ENCODE data around the gene PARD3B. TPM values are rescaled to one million over a fixed set of nuclear protein-coding genes. Genes with fewer than 3 reads are reported as not detected.

Gene PARD3B
- total RNA-seq, 1 experiment from 2014 or later: 7.6 TPM

DNA sequence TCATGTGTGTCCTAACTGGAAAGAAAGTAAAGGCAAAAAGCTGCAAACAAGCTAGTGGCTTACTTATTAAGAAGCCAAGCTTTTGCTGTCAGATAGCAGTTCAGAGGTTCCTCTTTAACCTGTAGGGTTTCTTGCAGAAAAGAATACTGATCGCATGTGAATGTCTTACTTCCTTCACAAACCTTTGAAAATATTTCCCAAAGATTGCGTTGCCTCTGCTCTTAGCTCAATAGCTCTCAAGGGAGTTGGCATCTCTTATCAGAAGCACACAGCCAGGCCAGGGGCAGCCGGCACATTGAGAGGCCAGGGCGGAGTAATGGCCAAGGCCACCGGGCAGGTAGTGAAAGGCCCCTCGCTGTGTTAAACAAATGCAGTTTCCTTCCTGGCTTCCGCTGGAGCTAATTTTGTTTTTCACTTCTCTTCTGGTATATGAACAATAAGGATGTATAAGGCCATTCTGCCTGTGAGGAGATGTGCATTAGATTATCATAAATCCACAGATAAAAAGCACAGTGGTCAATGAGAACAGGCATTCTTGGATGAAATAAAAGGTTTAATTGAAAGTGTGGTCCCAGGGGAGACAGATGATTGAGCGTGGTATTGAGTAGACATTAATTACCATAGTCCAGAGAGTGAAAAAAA, 594.7 kb downstream of the PARD3B start:
- POLR2A ChIA-PET (ENCODE audit: low non-redundant PET): no interaction called here
- CTCF ChIA-PET: no interaction called here
- no peak overlapping the region for H3K4me3 ChIP-seq (ENCODE audit: low read depth, low read length, poor library complexity, severe bottlenecking)

DNA sequence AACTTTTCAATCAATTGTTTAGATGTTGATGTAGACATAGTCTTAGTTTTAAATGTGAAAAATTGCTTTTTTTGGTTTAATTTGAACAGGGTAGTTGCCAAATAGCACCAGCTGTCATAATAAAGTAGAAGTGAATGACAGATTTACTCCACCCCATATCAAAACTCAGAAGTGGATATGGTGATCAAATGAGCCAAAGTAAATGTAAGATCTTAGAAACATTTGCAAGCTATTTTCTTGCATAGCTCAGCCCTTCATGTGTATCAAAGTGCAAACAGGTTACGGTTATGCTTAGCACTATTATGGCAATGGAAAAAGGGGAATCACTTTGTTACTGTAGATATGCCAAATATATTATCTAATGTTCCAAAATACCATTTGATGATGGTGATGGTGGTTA, 596.1 kb downstream of the PARD3B start:
- H3K9me3 ChIP-seq (ENCODE audit: low read depth, low read length, poor library complexity, severe bottlenecking): no peaks in the 10 kb centered on the region
- DNase-seq (ENCODE audit: low spot score): no peak
- no peaks in the 10 kb centered on the region for H3K4me1 ChIP-seq (ENCODE audit: insufficient read depth, low read length, poor library complexity, severe bottlenecking)
- H3K4me3 ChIP-seq (ENCODE audit: low read depth, low read length, poor library complexity, severe bottlenecking): no peak overlapping the region
- no TSS peak for BruUV-seq (replicated peaks)
- intact Hi-C loops (cut with micrococcal nuclease; ENCODE audit: unreplicated experiment): no loop called here
- H3K36me3 ChIP-seq (ENCODE audit: insufficient read depth, low read length, poor library complexity, severe bottlenecking): no peaks in the 10 kb centered on the region
- H3K27me3 ChIP-seq (replicated peaks; ENCODE audit: insufficient read depth, low read depth, low read length, poor library complexity): no peaks in the 10 kb centered on the region
- ChIA-PET CTCF (no interaction called here), POLR2A (ENCODE audit: low non-redundant PET) (no interaction called here)
- no peak for TF ChIP-seq EZH2 (IDR thresholded peaks at IDR 0.05; ENCODE audit: borderline replicate concordance, low read depth, low read length, poor library complexity, severe bottlenecking)
- TF ChIP-seq, protein P1, sequence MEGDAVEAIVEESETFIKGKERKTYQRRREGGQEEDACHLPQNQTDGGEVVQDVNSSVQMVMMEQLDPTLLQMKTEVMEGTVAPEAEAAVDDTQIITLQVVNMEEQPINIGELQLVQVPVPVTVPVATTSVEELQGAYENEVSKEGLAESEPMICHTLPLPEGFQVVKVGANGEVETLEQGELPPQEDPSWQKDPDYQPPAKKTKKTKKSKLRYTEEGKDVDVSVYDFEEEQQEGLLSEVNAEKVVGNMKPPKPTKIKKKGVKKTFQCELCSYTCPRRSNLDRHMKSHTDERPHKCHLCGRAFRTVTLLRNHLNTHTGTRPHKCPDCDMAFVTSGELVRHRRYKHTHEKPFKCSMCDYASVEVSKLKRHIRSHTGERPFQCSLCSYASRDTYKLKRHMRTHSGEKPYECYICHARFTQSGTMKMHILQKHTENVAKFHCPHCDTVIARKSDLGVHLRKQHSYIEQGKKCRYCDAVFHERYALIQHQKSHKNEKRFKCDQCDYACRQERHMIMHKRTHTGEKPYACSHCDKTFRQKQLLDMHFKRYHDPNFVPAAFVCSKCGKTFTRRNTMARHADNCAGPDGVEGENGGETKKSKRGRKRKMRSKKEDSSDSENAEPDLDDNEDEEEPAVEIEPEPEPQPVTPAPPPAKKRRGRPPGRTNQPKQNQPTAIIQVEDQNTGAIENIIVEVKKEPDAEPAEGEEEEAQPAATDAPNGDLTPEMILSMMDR (conservative IDR thresholded peaks at IDR 0.05; ENCODE audit: low read depth, low read length): no peak
- no peak overlapping the region for H3K27ac ChIP-seq (ENCODE audit: low read depth, low read length, poor library complexity, severe bottlenecking)

More for the DNA sequence above, 594.7 kb downstream of the PARD3B start:
- Histone ChIP-seq H3K27ac (ENCODE audit: low read depth, low read length, poor library complexity, severe bottlenecking) (no peak overlapping the region), H3K36me3 (ENCODE audit: insufficient read depth, low read length, poor library complexity, severe bottlenecking) (no peaks in the 10 kb centered on the region), H3K27me3 (replicated peaks; ENCODE audit: insufficient read depth, low read depth, low read length, poor library complexity) (no peaks in the 10 kb centered on the region), H3K9me3 (ENCODE audit: low read depth, low read length, poor library complexity, severe bottlenecking) (no peaks in the 10 kb centered on the region), H3K4me1 (ENCODE audit: insufficient read depth, low read length, poor library complexity, severe bottlenecking) (no peaks in the 10 kb centered on the region)
- BruUV-seq (replicated peaks): no TSS peak
- TF ChIP-seq, protein P1 (conservative IDR thresholded peaks at IDR 0.05; ENCODE audit: low read depth, low read length): no peak
- no peak for TF ChIP-seq EZH2 (IDR thresholded peaks at IDR 0.05; ENCODE audit: borderline replicate concordance, low read depth, low read length, poor library complexity, severe bottlenecking)
- peak; percentile 33 for DNase-seq (ENCODE audit: low spot score)
- intact Hi-C loops (cut with micrococcal nuclease; ENCODE audit: unreplicated experiment): no loop called here

DNA sequence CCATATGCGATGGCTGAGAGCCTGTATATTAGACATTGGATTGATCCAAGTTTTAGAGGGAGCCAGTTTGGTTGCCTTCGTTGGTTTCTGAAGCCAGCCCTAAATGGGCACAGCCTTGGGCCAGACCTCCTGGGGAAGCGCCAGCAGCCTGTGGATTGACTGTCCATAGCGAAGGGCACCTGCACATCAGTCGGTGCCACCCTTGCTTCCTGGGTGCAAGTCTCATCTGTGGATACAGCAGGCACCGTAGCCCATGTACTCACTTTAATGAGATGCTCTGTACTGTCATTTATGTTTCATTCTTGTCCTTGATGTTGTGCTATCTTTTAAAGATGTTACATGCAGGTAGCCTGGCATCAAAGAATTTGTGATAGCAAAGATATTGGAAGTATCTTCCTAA, 600.6 kb downstream of the PARD3B start:
- ChIA-PET POLR2A (ENCODE audit: low non-redundant PET) (no interaction called here), CTCF (no interaction called here)
- Histone ChIP-seq H3K4me3 (ENCODE audit: low read depth, low read length, poor library complexity, severe bottlenecking) (no peak overlapping the region), H3K4me1 (ENCODE audit: insufficient read depth, low read length, poor library complexity, severe bottlenecking) (no peaks in the 10 kb centered on the region), H3K27ac (ENCODE audit: low read depth, low read length, poor library complexity, severe bottlenecking) (no peak overlapping the region), H3K9me3 (ENCODE audit: low read depth, low read length, poor library complexity, severe bottlenecking) (no peaks in the 10 kb centered on the region), H3K36me3 (ENCODE audit: insufficient read depth, low read length, poor library complexity, severe bottlenecking) (no peaks in the 10 kb centered on the region), H3K27me3 (replicated peaks; ENCODE audit: insufficient read depth, low read depth, low read length, poor library complexity) (no peaks in the 10 kb centered on the region)
- intact Hi-C loops (cut with micrococcal nuclease; ENCODE audit: unreplicated experiment): no loop called here
- BruUV-seq (replicated peaks): no TSS peak
- TF ChIP-seq, protein P1 (conservative IDR thresholded peaks at IDR 0.05; ENCODE audit: low read depth, low read length): no peak
- TF ChIP-seq EZH2 (IDR thresholded peaks at IDR 0.05; ENCODE audit: borderline replicate concordance, low read depth, low read length, poor library complexity, severe bottlenecking): no peak
- DNase-seq (ENCODE audit: low spot score): no peak

Data from A673 (cell line).